Mammary epithelial cell (primary cell): ENCODE results near the gene NEK5.

Experiments used
- CTCF ChIP-seq, 2 donors: IDR thresholded peaks in 1 of 2; conservative IDR thresholded peaks in 1 of 2; 2 replicates each; pipeline ENCODE4 v1.5.1; 2011 to 2012; ENCODE audit warnings: inconsistent platforms in 2 of 2, low read length in 2 of 2, mild to moderate bottlenecking in 2 of 2, control low read depth in 1 of 2, low read depth in 1 of 2; ENCODE audit not compliant: insufficient read depth in 1 of 2; ENCODE audit errors: extremely low read depth in 1 of 2
- EZH2 ChIP-seq: IDR thresholded peaks from 2 replicates; pipeline ENCODE4 v1.6.1; 2012; ENCODE audit warnings: low read length, inconsistent platforms, borderline replicate concordance

- no peak for TF ChIP-seq CTCF (conservative IDR thresholded peaks at IDR 0.05 in 1 of 2, IDR thresholded peaks at IDR 0.05 in 1 of 2; ENCODE audit: extremely low read depth in 1 of 2, insufficient read depth in 1 of 2, low read depth in 1 of 2, low read length in 2 of 2)
- no peak for TF ChIP-seq EZH2
Observed at GRCh38 chr13:52092087-52092486, 36.8 kb downstream of the NEK5 start.
